ENCODE measurements around the gene ARF3. TPM values are rescaled to one million over a fixed set of nuclear protein-coding genes. Genes with fewer than 3 reads are reported as not detected.

ARF3 gene
- polyA plus RNA-seq, 2 donors = 58.5 to 71.5 TPM

DNA sequence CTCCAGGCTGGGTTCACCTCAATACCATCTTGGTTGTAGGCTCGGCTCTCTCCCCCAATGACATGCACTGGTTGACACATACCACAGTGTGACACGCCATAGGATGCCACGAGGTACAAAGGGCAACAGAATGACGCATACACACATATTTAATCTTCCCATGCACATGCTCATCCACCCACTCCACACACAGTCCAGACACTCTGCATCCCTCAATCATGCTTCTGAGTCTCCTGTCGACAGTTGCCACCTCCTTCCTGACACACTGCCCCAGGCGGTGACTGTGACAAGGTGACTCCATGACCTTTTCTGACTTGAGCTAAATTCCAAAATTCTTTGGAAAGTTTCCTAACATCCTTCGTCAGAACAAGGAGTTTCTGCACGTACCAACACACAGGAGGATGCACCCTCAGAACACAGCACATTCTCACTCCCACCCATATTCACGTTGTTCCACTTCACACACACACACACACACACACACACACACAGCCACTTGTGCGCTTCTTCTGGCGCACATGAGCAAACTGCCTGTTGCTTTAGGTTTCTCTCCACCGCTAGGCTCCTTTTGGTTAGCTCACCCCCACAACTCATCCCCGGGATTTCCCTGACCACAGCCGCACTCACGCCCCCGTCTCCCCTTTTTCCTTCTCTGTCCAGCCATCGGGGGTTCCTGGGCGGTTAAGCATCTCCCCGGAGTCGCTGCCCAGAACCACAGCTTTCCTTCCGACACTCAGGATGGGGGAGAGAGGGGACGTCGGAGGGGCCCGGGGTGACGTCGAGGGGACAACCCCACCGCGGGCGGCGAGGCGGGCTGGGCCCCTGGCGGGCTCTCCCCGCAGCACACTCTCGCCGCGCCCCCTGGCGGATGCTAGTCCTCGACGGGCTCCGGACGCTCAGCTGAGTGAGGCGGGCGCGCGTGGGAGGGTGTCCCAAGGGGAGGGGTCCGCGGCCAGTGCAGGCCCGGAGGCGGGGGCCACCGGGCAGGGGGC, 20.3 kb upstream of the ARF3 start:
- Histone ChIP-seq H3K9me3 (ENCODE audit: control insufficient read depth in 2 of 2, insufficient read depth in 1 of 2, low read depth in 1 of 2, low read length in 1 of 2) (peaks cover 0 to 2% of the 10 kb centered on the region in 2 donors), H3K36me3 (ENCODE audit: control insufficient read depth in 2 of 2, insufficient read depth in 2 of 2, low read length in 1 of 2) (no peaks in the 10 kb centered on the region), H3K27me3 (ENCODE audit: control insufficient read depth in 1 of 2, insufficient read depth in 2 of 2, low read length in 2 of 2) (peaks cover 0 to 22% of the 10 kb centered on the region in 2 donors), H3K4me1 (ENCODE audit: control insufficient read depth in 2 of 2, insufficient read depth in 2 of 2, low read length in 1 of 2) (peaks cover 25 to 30% of the 10 kb centered on the region in 2 donors), H3K27ac (ENCODE audit: low read depth in 2 of 2, low read length in 1 of 2) (no peak overlapping the region), H3K4me3 (ENCODE audit: low read depth in 1 of 2, low read length in 2 of 2) (peak overlapping the region in 1 of 2 donors; percentile 50)
- WGBS, 2 donors = 10 to 12% methylated on average over 46 to 50 of the region's 50 CpGs

DNA sequence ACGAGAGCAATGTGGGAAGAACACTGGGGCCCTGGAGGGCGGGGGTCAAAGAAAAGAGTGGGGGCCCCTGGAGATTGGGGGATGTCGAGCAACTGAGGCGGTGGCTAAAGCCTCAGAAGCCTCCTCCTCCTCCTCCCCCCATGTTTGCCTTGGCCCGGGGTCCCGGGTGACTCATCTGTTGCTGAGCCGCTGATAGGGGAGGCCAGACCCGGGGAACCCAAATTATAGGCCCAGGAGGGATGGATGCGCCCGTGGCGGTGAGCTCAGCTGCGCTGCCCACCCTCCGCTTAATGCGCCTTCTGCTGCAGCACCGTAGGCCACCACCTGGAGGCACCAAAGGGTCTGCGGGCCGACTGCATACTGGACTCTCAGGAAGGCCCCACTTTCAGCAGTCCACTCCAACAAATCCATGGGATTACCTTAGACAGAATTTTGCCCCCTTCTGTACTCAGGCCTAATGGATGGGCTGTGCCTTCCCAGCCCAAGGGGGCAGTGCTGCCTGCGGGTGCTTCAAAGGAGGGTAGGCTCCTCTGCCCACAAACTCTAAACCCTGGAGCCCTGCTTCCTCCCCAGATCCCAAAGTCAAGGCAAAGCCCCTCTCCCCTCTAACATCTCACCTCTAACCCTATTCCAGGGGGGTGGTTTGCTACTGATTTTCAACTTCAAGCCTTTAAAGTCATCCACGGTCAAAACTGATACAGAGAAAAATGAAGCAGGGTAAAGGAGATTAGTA, 16.8 kb upstream of the ARF3 start:
- 22 to 41% methylated on average over 19 of the region's 19 CpGs for WGBS, 2 donors
- H3K4me1 ChIP-seq (ENCODE audit: control insufficient read depth in 2 of 2, insufficient read depth in 2 of 2, low read length in 1 of 2) = peaks cover 16 to 33% of the 10 kb centered on the region in 2 donors

DNA sequence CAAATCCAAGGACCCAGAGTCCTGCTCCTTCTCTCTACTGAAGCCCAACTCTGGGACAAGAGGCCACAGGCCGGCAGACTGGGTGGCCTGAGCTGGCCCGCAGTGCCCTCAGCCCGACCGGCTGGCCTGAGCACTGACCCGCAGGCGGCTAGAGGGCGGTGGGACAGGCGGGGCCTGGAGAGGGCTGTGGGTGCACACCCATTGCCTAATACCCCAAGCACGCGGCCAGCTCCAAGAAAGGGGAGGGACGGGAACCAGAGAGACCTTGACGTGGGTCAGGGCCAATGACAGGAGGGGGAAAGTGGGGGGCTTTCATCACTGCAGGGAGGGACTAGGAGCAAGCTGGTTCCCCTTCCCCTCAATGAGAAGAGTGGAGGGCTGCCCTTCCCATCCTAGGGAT, 16.2 kb upstream of the ARF3 start:
- Histone ChIP-seq H3K36me3 (ENCODE audit: control insufficient read depth in 2 of 2, insufficient read depth in 2 of 2, low read length in 1 of 2) (no peaks in the 10 kb centered on the region), H3K27ac (ENCODE audit: low read depth in 2 of 2, low read length in 1 of 2) (no peak overlapping the region), H3K4me3 (ENCODE audit: low read depth in 1 of 2, low read length in 2 of 2) (no peak overlapping the region), H3K4me1 (ENCODE audit: control insufficient read depth in 2 of 2, insufficient read depth in 2 of 2, low read length in 1 of 2) (peaks cover 16 to 31% of the 10 kb centered on the region in 2 donors), H3K27me3 (ENCODE audit: control insufficient read depth in 1 of 2, insufficient read depth in 2 of 2, low read length in 2 of 2) (peaks cover 0 to 11% of the 10 kb centered on the region in 2 donors), H3K9me3 (ENCODE audit: control insufficient read depth in 2 of 2, insufficient read depth in 1 of 2, low read depth in 1 of 2, low read length in 1 of 2) (no peaks in the 10 kb centered on the region)
- 34 to 48% methylated on average over 12 of the region's 12 CpGs for WGBS, 2 donors

More for the DNA sequence above, 16.8 kb upstream of the ARF3 start:
- Histone ChIP-seq H3K27ac (ENCODE audit: low read depth in 2 of 2, low read length in 1 of 2) (no peak overlapping the region), H3K36me3 (ENCODE audit: control insufficient read depth in 2 of 2, insufficient read depth in 2 of 2, low read length in 1 of 2) (no peaks in the 10 kb centered on the region), H3K4me3 (ENCODE audit: low read depth in 1 of 2, low read length in 2 of 2) (no peak overlapping the region), H3K9me3 (ENCODE audit: control insufficient read depth in 2 of 2, insufficient read depth in 1 of 2, low read depth in 1 of 2, low read length in 1 of 2) (no peaks in the 10 kb centered on the region), H3K27me3 (ENCODE audit: control insufficient read depth in 1 of 2, insufficient read depth in 2 of 2, low read length in 2 of 2) (peaks cover 0 to 12% of the 10 kb centered on the region in 2 donors)

DNA sequence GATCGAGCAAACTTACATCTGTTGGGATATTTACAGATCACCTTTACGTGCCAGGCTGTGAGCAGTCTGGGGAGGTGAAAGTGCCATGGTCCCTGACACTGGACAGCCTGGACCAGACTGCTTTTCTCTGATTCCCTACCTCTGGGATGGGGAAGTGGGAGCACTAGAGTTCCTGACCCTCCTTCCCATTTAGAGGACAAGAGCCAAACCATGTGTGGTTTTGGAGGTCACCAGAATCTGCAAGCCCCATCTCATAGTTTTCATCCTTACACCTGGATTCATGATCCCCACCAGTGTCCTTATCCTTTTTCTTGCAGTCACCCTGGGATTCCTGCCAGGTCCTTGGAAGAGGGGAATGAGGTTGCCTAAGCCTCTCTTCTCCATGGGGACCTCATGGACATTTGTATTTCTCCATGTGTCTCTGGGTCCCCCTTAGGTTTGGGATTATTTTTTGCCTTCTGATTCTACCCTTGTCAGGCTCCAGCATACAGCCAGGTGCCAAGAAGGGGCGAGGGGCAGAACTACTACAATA, 15.7 kb upstream of the ARF3 start:
- H3K4me3 ChIP-seq (ENCODE audit: low read depth in 1 of 2, low read length in 2 of 2) = no peak overlapping the region
- 31 to 48% methylated on average over 3 of the region's 3 CpGs for WGBS, 2 donors
- H3K27me3 ChIP-seq (ENCODE audit: control insufficient read depth in 1 of 2, insufficient read depth in 2 of 2, low read length in 2 of 2) = peaks cover 0 to 7% of the 10 kb centered on the region in 2 donors
- no peaks in the 10 kb centered on the region for H3K36me3 ChIP-seq (ENCODE audit: control insufficient read depth in 2 of 2, insufficient read depth in 2 of 2, low read length in 1 of 2)
- no peaks in the 10 kb centered on the region for H3K9me3 ChIP-seq (ENCODE audit: control insufficient read depth in 2 of 2, insufficient read depth in 1 of 2, low read depth in 1 of 2, low read length in 1 of 2)
- H3K4me1 ChIP-seq (ENCODE audit: control insufficient read depth in 2 of 2, insufficient read depth in 2 of 2, low read length in 1 of 2) = peaks cover 11 to 26% of the 10 kb centered on the region in 2 donors
- no peak overlapping the region for H3K27ac ChIP-seq (ENCODE audit: low read depth in 2 of 2, low read length in 1 of 2)

DNA sequence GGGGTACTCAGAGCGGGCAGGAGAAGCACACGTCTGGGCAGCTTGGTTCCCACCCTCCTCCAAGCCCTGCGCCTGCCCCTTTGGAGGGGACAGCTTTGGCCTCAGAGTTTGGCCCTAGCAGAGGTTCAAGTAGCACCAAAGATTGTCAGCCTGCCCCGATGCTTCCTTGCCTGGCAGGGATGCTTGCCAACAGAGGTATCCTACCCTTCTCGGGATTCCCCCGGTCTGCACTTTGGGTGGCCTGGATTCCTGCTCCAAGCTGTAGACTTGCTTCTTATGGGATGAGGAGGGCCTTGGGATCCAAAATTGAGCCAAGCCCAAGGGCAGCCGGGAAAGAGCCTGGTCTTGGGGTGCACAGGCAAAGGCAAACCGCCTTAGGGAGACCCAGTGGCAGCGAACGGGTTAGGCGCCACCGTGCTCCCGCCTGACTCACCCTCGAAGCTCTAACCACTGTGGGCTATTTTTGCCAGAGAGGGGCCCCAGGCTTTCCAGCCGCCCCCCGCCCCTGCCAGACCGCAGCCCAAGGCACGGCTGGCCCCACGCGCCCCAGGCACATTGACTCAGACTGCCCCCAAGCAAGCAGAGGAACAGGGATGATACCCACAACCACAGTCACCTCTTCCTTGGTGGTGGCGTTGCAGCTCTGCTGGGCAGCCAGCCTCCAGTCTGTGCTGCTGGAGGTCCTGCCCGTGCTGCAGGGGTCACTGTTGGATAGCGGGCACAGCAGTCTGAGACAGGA, 15.1 kb upstream of the ARF3 start:
- no peak overlapping the region for H3K4me3 ChIP-seq (ENCODE audit: low read depth in 1 of 2, low read length in 2 of 2)
- H3K9me3 ChIP-seq (ENCODE audit: control insufficient read depth in 2 of 2, insufficient read depth in 1 of 2, low read depth in 1 of 2, low read length in 1 of 2) = no peaks in the 10 kb centered on the region
- 19 to 21% methylated on average over 23 of the region's 23 CpGs for WGBS, 2 donors
- peaks cover 11 to 24% of the 10 kb centered on the region in 2 donors for H3K4me1 ChIP-seq (ENCODE audit: control insufficient read depth in 2 of 2, insufficient read depth in 2 of 2, low read length in 1 of 2)
- no peaks in the 10 kb centered on the region for H3K36me3 ChIP-seq (ENCODE audit: control insufficient read depth in 2 of 2, insufficient read depth in 2 of 2, low read length in 1 of 2)
- no peak overlapping the region for H3K27ac ChIP-seq (ENCODE audit: low read depth in 2 of 2, low read length in 1 of 2)
- peaks cover 0 to 7% of the 10 kb centered on the region in 2 donors for H3K27me3 ChIP-seq (ENCODE audit: control insufficient read depth in 1 of 2, insufficient read depth in 2 of 2, low read length in 2 of 2)

DNA sequence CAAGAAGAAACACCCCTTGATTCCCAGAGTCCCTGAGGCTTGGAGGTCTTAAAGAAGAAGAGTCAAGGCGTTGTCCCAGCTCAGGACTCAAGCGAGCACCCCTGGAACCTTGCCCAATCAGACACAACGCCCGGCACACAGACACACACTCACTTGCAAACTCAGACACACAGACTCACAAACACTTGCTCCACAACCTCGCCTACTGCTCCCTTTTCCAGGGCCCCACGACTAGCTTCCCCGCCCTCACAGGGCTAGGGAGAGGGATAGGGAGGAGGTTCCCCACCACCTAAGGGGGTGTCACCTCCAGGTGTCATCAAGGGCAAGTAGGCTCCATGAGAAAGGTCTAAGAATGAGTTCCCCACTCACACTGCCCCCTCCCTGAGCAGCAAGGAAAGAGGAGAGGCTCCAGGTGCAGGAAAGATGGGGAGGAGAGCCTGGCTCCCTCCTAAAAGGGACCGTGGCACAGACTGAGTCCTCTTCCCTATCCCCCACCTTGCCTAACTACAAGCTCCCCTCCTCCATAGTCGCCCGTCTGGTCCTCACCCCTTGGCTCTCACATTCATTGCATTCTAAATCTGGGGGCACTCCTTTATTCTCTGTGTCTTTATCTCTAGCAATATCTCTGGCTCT, 13.5 kb upstream of the ARF3 start:
- H3K27me3 ChIP-seq (ENCODE audit: control insufficient read depth in 1 of 2, insufficient read depth in 2 of 2, low read length in 2 of 2) = peaks cover 0 to 7% of the 10 kb centered on the region in 2 donors
- no peaks in the 10 kb centered on the region for H3K9me3 ChIP-seq (ENCODE audit: control insufficient read depth in 2 of 2, insufficient read depth in 1 of 2, low read depth in 1 of 2, low read length in 1 of 2)

DNA sequence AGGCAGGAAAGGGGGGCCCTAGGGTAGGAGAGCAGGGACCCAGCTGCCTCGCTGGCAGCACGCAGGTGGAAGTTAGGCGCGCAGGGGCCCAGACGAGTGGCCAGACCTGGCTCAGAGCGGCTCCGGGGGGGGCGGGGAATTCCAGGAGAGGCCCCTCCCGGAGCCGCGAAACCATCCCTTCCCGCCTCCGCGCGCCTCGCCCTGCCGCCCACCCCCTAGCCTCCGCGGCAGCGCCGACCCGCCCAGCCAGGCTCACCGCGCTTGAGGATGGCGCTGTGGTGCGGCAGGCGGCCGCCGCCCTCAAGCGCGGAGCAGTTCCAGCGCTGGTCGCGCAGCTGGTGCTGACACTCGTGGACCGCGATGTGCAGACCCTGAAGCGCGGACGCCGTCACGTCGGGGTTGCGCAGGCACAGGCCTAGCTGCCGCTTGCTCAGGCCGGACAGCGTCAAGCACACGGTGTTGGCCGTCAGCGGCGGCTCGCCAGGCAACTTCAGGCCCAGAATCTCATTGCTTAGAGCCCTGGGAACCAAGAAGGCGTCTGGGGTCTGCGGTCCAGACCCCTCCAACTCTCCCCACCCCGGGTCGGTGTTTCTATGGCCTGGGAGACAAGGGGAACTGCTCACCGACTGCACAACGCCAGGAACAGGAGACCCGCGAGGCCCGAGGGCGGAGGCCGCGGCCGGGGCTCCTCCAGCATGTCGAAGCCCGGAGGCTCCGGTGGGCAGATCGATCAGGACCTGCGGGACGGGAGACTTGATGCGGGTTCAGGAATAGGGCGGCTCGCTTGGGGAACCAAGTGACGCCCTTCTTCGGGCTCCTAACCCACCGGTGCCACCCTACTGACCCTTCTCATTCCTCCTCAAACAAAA, 12.8 kb upstream of the ARF3 start:
- Histone ChIP-seq H3K4me3 (ENCODE audit: low read depth in 1 of 2, low read length in 2 of 2) (peak overlapping the region in 1 of 2 donors; percentile 8), H3K4me1 (ENCODE audit: control insufficient read depth in 2 of 2, insufficient read depth in 2 of 2, low read length in 1 of 2) (peaks cover 11 to 24% of the 10 kb centered on the region in 2 donors), H3K27me3 (ENCODE audit: control insufficient read depth in 1 of 2, insufficient read depth in 2 of 2, low read length in 2 of 2) (peaks cover 0 to 7% of the 10 kb centered on the region in 2 donors), H3K27ac (ENCODE audit: low read depth in 2 of 2, low read length in 1 of 2) (no peak overlapping the region), H3K9me3 (ENCODE audit: control insufficient read depth in 2 of 2, insufficient read depth in 1 of 2, low read depth in 1 of 2, low read length in 1 of 2) (no peaks in the 10 kb centered on the region), H3K36me3 (ENCODE audit: control insufficient read depth in 2 of 2, insufficient read depth in 2 of 2, low read length in 1 of 2) (no peaks in the 10 kb centered on the region)
- WGBS, 2 donors = 7 to 12% methylated on average over 69 to 77 of the region's 77 CpGs

More for the DNA sequence above, 13.5 kb upstream of the ARF3 start:
- Histone ChIP-seq H3K4me1 (ENCODE audit: control insufficient read depth in 2 of 2, insufficient read depth in 2 of 2, low read length in 1 of 2) (peaks cover 11 to 24% of the 10 kb centered on the region in 2 donors), H3K36me3 (ENCODE audit: control insufficient read depth in 2 of 2, insufficient read depth in 2 of 2, low read length in 1 of 2) (no peaks in the 10 kb centered on the region), H3K4me3 (ENCODE audit: low read depth in 1 of 2, low read length in 2 of 2) (peak overlapping the region in 1 of 2 donors; percentile 34), H3K27ac (ENCODE audit: low read depth in 2 of 2, low read length in 1 of 2) (peak overlapping the region in 1 of 2 donors; percentile 22)
- 27 to 30% methylated on average over 10 of the region's 10 CpGs for WGBS, 2 donors

DNA sequence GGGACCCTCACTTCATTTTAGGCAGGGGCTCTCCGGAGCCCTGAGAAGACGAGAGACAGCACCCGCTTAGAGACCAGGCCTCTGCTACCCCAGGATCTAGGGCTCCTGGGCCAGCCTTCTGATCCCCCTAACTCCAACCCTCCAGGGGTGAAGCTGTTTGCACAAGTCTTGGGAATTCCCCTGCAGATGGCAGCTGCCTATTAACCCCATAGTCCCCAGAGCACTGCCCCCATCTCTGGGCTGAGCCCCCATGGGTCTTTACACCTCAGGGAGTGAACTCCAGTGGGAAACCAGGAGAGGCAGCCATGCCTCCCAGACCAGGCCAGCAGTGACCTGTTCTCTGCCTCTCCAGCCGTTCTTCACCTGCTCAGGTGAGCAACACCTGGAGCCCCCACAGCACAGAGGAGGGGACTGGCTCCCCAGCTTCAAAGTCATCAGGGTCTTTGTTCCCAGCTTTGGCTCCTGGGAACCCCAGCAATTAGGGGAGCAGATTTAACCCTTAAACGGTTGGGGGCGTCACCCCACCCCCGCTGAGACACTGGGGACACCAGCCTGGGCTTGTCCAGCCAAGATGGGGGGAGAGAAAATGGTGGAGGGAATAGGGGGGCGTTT, 12.0 kb upstream of the ARF3 start:
- Histone ChIP-seq H3K27me3 (ENCODE audit: control insufficient read depth in 1 of 2, insufficient read depth in 2 of 2, low read length in 2 of 2) (peaks cover 0 to 7% of the 10 kb centered on the region in 2 donors), H3K4me3 (ENCODE audit: low read depth in 1 of 2, low read length in 2 of 2) (no peak overlapping the region)
- 32 to 40% methylated on average over 8 of the region's 8 CpGs for WGBS, 2 donors

More for the DNA sequence above, 12.0 kb upstream of the ARF3 start:
- Histone ChIP-seq H3K36me3 (ENCODE audit: control insufficient read depth in 2 of 2, insufficient read depth in 2 of 2, low read length in 1 of 2) (no peaks in the 10 kb centered on the region), H3K27ac (ENCODE audit: low read depth in 2 of 2, low read length in 1 of 2) (no peak overlapping the region), H3K4me1 (ENCODE audit: control insufficient read depth in 2 of 2, insufficient read depth in 2 of 2, low read length in 1 of 2) (peaks cover 11 to 24% of the 10 kb centered on the region in 2 donors), H3K9me3 (ENCODE audit: control insufficient read depth in 2 of 2, insufficient read depth in 1 of 2, low read depth in 1 of 2, low read length in 1 of 2) (no peaks in the 10 kb centered on the region)

Measured in esophagus (tissue), 2 donors.